K562 (cell line): ENCODE results near the gene ERFL. TPM values are rescaled to one million over a fixed set of nuclear protein-coding genes. Genes with fewer than 3 reads are reported as not detected.

Experiments used
- ARID3B ChIP-seq: fragments of 250-450 bp; sonication (Bioruptor Pico); IDR thresholded peaks from 2 replicates; pipeline ENCODE4 v1.4.0; 2020; ENCODE audit warnings: borderline replicate concordance
- CHD2 ChIP-seq: IDR thresholded peaks from 2 replicates; pipeline ENCODE4 v1.6.1; 2011; ENCODE audit warnings: low read depth, low read length
- ELF2 ChIP-seq: fragments of 250-450 bp; sonication (Bioruptor Pico); IDR thresholded peaks from 2 replicates; pipeline ENCODE4 v1.5.0; 2021; ENCODE audit warnings: mild to moderate bottlenecking
- FOXJ3 ChIP-seq: sonication (generic); formaldehyde crosslinking; IDR thresholded peaks from 2 replicates; pipeline ENCODE4 v1.4.0; 2020; ENCODE audit warnings: mild to moderate bottlenecking, missing genetic modification reagents
- HNRNPK ChIP-seq: fragments of 200-400 bp; formaldehyde crosslinking; IDR thresholded peaks from one replicate; pipeline ENCODE4 v1.6.1; 2018; ENCODE audit warnings: mild to moderate bottlenecking, low read depth, low read length; ENCODE audit not compliant: poor library complexity, severe bottlenecking
- MAX ChIP-seq: sonication (generic); formaldehyde crosslinking; IDR thresholded peaks from 2 replicates; pipeline ENCODE4 v1.9.0; 2022; ENCODE audit warnings: mild to moderate bottlenecking, missing genetic modification reagents
- MYNN ChIP-seq, 2 experiments: sonication (generic); formaldehyde crosslinking in 1 of 2; IDR thresholded peaks; 2 replicates each; pipeline versions ENCODE4 v1.5.0 to v1.6.1; 2016 to 2020; ENCODE audit warnings: antibody characterized with exemption in 1 of 2, missing genetic modification reagents in 1 of 2
- NR4A1 ChIP-seq, 2 experiments: fragments of 250-450 bp in 1 of 2; fragments of 450-650 bp in 1 of 2; sonication (Bioruptor Pico) in 1 of 2; IDR thresholded peaks; 2 replicates each; pipeline versions ENCODE4 v1.4.0 to v1.6.1; 2016 to 2020; ENCODE audit warnings: mild to moderate bottlenecking in 2 of 2, missing compliant biosample characterization in 1 of 2, missing genetic modification characterization in 1 of 2, moderate library complexity in 1 of 2
- PREB ChIP-seq: sonication (generic); formaldehyde crosslinking; IDR thresholded peaks from 2 replicates; pipeline ENCODE4 v1.8.1; 2023; ENCODE audit warnings: mild to moderate bottlenecking, missing genetic modification reagents
- RBM22 ChIP-seq: fragments of 200-400 bp; formaldehyde crosslinking; IDR thresholded peaks from 2 replicates; pipeline ENCODE4 v1.6.1; 2018; ENCODE audit warnings: low read length, low read depth; ENCODE audit not compliant: poor library complexity, severe bottlenecking
- SNIP1 ChIP-seq: fragments of 450-650 bp; IDR thresholded peaks from 2 replicates; pipeline ENCODE4 v1.7.1; 2017; ENCODE audit warnings: low read depth, mild to moderate bottlenecking
- TEAD4 ChIP-seq, 2 experiments: sonication (generic) in 1 of 2; formaldehyde crosslinking in 1 of 2; IDR thresholded peaks; 2 replicates each; pipeline versions ENCODE4 v1.6.1 to v1.8.0; 2012 to 2022; ENCODE audit warnings: borderline replicate concordance in 1 of 2, inconsistent platforms in 1 of 2, low read length in 1 of 2, mild to moderate bottlenecking in 1 of 2, missing genetic modification reagents in 1 of 2
- THRB ChIP-seq: fragments of 450-650 bp; formaldehyde crosslinking; conservative IDR thresholded peaks from 2 replicates; pipeline ENCODE4 v1.4.0; 2022; ENCODE audit warnings: mild to moderate bottlenecking, missing genetic modification characterization
- TSHZ1 ChIP-seq: fragments of 250-450 bp; sonication (Bioruptor Pico); IDR thresholded peaks from 2 replicates; pipeline ENCODE4 v1.4.0; 2020; ENCODE audit warnings: mild to moderate bottlenecking, moderate library complexity
- YY1 ChIP-seq, 3 experiments: IDR thresholded peaks; 2 replicates each; pipeline ENCODE4 v1.6.1; 2011; ENCODE audit warnings: low read length in 2 of 3, mild to moderate bottlenecking in 2 of 3, moderate library complexity in 2 of 3, borderline replicate concordance in 1 of 3, control low read depth in 1 of 3, low read depth in 1 of 3; ENCODE audit not compliant: insufficient read depth in 3 of 3, insufficient replicate concordance in 2 of 3, control insufficient read depth in 1 of 3, insufficient read length in 1 of 3; ENCODE audit errors: extremely low read depth in 1 of 3
- ZNF174 ChIP-seq: fragments of 250-450 bp; sonication (Bioruptor Pico); IDR thresholded peaks from 2 replicates; pipeline ENCODE4 v1.4.0; 2020; ENCODE audit warnings: mild to moderate bottlenecking
- ZNF316 ChIP-seq: fragments of 450-650 bp; IDR thresholded peaks from 2 replicates; pipeline ENCODE4 v1.6.1; 2016
- polyA plus RNA-seq, 8 experiments: library from polyadenylated mRNA; depleted of rRNA in 4 of 8; stranded (reverse) in 5 of 8; unstranded in 3 of 8; fragments of >200 nt; fragmentation: Nextera tagmentation in 2 of 8; fragmentation: Illumina TruSeq in 1 of 8; extraction: Ambion mirVana in 2 of 8; extraction: Trizol in 1 of 8; gene quantifications; 2 replicates each; pipeline versions ENCODE4 v1.2.1 to v1.2.3, GENCODE V29; 2011 to 2014; ENCODE audit warnings: inconsistent platforms in 1 of 8, missing spikeins in 1 of 8
- total RNA-seq, 7 experiments: library from RNA; depleted of rRNA in 6 of 7; stranded (reverse); fragments of >200 nt in 6 of 7; fragmentation: Illumina TruSeq in 2 of 7; extraction: Trizol in 2 of 7; gene quantifications; 2 replicates each; pipeline versions ENCODE4 v1.2.1 to v1.2.3, GENCODE V29; 2011 to 2021; ENCODE audit warnings: low replicate concordance in 1 of 7

Gene ERFL
- total and polyA plus RNA-seq, 9 of the 15 experiments (the other 6 are each of a cell fraction or from before 2014, with no cell fraction given) = 0.07 to 0.75 (median 0.32) TPM; not detected in 4

GRCh38 chr19:41871573-41872383 lies 56.5 kb downstream of the ERFL start (continued):
- TF ChIP-seq TSHZ1 (CRISPR knock-in tag) (no peak), CHD2 (peak; percentile 6; the same call in 1 of the 2 replicates), TEAD4 (IDR thresholded peaks at IDR 0.05; ENCODE audit: low read length) (no peak), TEAD4 (CRISPR knock-in tag; IDR thresholded peaks at IDR 0.05; ENCODE audit: borderline replicate concordance) (no peak), ZNF174 (CRISPR knock-in tag) (no peak), RBM22 (no peak), HNRNPK (no peak), SNIP1 (no peak), YY1 (IDR thresholded peaks at IDR 0.05; ENCODE audit: borderline replicate concordance in 1 of 3, control insufficient read depth in 1 of 3, extremely low read depth in 1 of 3, insufficient read depth in 3 of 3, insufficient read length in 1 of 3, insufficient replicate concordance in 2 of 3, low read depth in 1 of 3, low read length in 2 of 3) (peak in 1 of 3 experiments; percentile 11), MYNN (IDR thresholded peaks at IDR 0.05) (peak; percentile 61), MYNN (CRISPR knock-in tag; IDR thresholded peaks at IDR 0.05) (no peak), THRB (CRISPR knock-in tag) (0 out of 2 replicates have a peak, but pooled peaks have one; percentile 66), NR4A1 (CRISPR knock-in tag; IDR thresholded peaks at IDR 0.05) (no peak), NR4A1 (tag; IDR thresholded peaks at IDR 0.05) (no peak), MAX (no peak), PREB (CRISPR knock-in tag) (no peak), ELF2 (no peak), ARID3B (CRISPR knock-in tag) (no peak), ZNF316 (no peak), FOXJ3 (CRISPR knock-in tag) (no peak)
